A549 (cell line): ENCODE results near the gene NEUROD6. TPM values are rescaled to one million over a fixed set of nuclear protein-coding genes. Genes with fewer than 3 reads are reported as not detected.

Source experiments
- ATAC-seq, 2 experiments: fragments of 200-7000 bp in 1 of 2; fragments of >200 bp in 1 of 2; cut with Nextera tagmentation in 1 of 2; cut with Tn5 transposase in 1 of 2; 3 replicates each; pipeline versions ENCODE4 v1.8.0 to v1.9.1; 2018 to 2020; ENCODE audit warnings: mild to moderate bottlenecking in 1 of 2, moderate library complexity in 1 of 2
- CTCF ChIA-PET: fragments of 300-600 bp; sonication (Branson Sonifier 250); formaldehyde crosslinking; extraction: SDS; loops from one replicate; lab custom pipeline; 2021; ENCODE audit warnings: antibody characterized with exemption, inconsistent platforms; lab: Yijun Ruan, JAX
- POLR2A ChIA-PET: fragments of 350-600 bp; formaldehyde crosslinking; extraction: SDS; loops from one replicate; lab custom pipeline; 2021; ENCODE audit warnings: antibody characterized with exemption, inconsistent platforms; lab: Yijun Ruan, JAX
- DNase-seq, 2 experiments: peaks; one replicate each; pipeline versions ENCODE4 v3.0.0 to v3.0.0-alpha.2; 2011 to 2016; ENCODE audit warnings: low read depth in 1 of 2, low spot score in 1 of 2
- FAIRE-seq: peaks from 2 replicates; lab custom pipeline; 2011; peaks lifted over from hg19 to GRCh38; lab: Jason Lieb, UNC
- H3K27ac ChIP-seq, 2 experiments: fragments of >200 bp; sonication (Bioruptor Twin); formaldehyde crosslinking; 3 replicates each; pipeline ENCODE4 v1.5.1; 2016 to 2017
- H3K4me1 ChIP-seq: fragments of >200 bp; sonication (Bioruptor Twin); formaldehyde crosslinking; 3 replicates; pipeline ENCODE4 v1.6.1; 2016
- H3K4me2 ChIP-seq: fragments of >200 bp; sonication (Bioruptor Twin); formaldehyde crosslinking; 3 replicates; pipeline ENCODE4 v1.6.1; 2016
- H3K4me3 ChIP-seq: fragments of >200 bp; sonication (Bioruptor Twin); formaldehyde crosslinking; 3 replicates; pipeline ENCODE4 v1.5.1; 2016
- H3K9me3 ChIP-seq: fragments of >200 bp; sonication (Bioruptor Twin); formaldehyde crosslinking; 3 replicates; pipeline ENCODE4 v1.6.1; 2016
- CEBPB ChIP-seq, 2 experiments: fragments of >200 bp in 1 of 2; sonication (Bioruptor Twin) in 1 of 2; formaldehyde crosslinking in 1 of 2; IDR thresholded peaks; 2 replicates each; pipeline ENCODE4 v1.6.1; 2012 to 2016
- CHD4 ChIP-seq: fragments of 200-600 bp; sonication (generic); IDR thresholded peaks from 2 replicates; pipeline ENCODE4 v1.6.1; 2016; ENCODE audit warnings: antibody characterized with exemption, mild to moderate bottlenecking, borderline replicate concordance
- CTCF ChIP-seq: fragments of >200 bp; sonication (Bioruptor Twin); formaldehyde crosslinking; IDR thresholded peaks from 3 replicates; pipeline ENCODE4 v1.5.1; 2016
- ESRRA ChIP-seq: fragments of 150-350 bp; IDR thresholded peaks from 2 replicates; pipeline ENCODE4 v1.6.1; 2014; ENCODE audit warnings: mild to moderate bottlenecking, low read length, borderline replicate concordance
- FOSB ChIP-seq: fragments of 250-450 bp; sonication (Bioruptor Pico); IDR thresholded peaks from 2 replicates; pipeline ENCODE4 v1.5.0; 2020; ENCODE audit warnings: mild to moderate bottlenecking, moderate library complexity
- FOXS1 ChIP-seq: fragments of 250-450 bp; sonication (Bioruptor Pico); IDR thresholded peaks from 2 replicates; pipeline ENCODE4 v1.5.0; 2020; ENCODE audit warnings: mild to moderate bottlenecking, moderate library complexity
- HES2 ChIP-seq: fragments of >200 bp; sonication (Bioruptor Twin); formaldehyde crosslinking; IDR thresholded peaks from 2 replicates; pipeline ENCODE4 v1.6.1; 2016
- HOXB5 ChIP-seq: fragments of 250-450 bp; sonication (Bioruptor Pico); IDR thresholded peaks from 2 replicates; pipeline ENCODE4 v1.5.0; 2020; ENCODE audit warnings: mild to moderate bottlenecking, moderate library complexity
- KDM5A ChIP-seq: fragments of 200-600 bp; sonication (generic); IDR thresholded peaks from 2 replicates; pipeline ENCODE4 v1.6.1; 2016; ENCODE audit warnings: antibody characterized with exemption, mild to moderate bottlenecking
- MAFK ChIP-seq: fragments of 450-650 bp; IDR thresholded peaks from 2 replicates; pipeline ENCODE4 v1.6.1; 2014; ENCODE audit not compliant: partially characterized antibody
- MAX ChIP-seq: IDR thresholded peaks from 2 replicates; pipeline ENCODE4 v1.6.1; 2012
- NPAS2 ChIP-seq: fragments of 250-450 bp; sonication (Bioruptor Pico); IDR thresholded peaks from 2 replicates; pipeline ENCODE4 v1.8.0; 2022; ENCODE audit warnings: mild to moderate bottlenecking, moderate library complexity, borderline replicate concordance
- POLR2A ChIP-seq: IDR thresholded peaks from 2 replicates; pipeline ENCODE4 v1.6.1; 2012; ENCODE audit warnings: mild to moderate bottlenecking, low read length
- POLR2AphosphoS2 ChIP-seq: conservative IDR thresholded peaks from 2 replicates; pipeline ENCODE4 v1.6.1; 2012; ENCODE audit warnings: low read length, improper control_type of control experiment, inconsistent platforms
- RAD21 ChIP-seq, 2 experiments: fragments of >200 bp in 1 of 2; sonication (Bioruptor Twin) in 1 of 2; formaldehyde crosslinking in 1 of 2; IDR thresholded peaks in 1 of 2; conservative IDR thresholded peaks in 1 of 2; 2 replicates in 1 of 2; 3 replicates in 1 of 2; pipeline ENCODE4 v1.6.1; 2012 to 2018; ENCODE audit warnings: inconsistent platforms in 1 of 2
- RARB ChIP-seq: fragments of 250-450 bp; sonication (Bioruptor Pico); IDR thresholded peaks from 2 replicates; pipeline ENCODE4 v1.8.0; 2021; ENCODE audit warnings: mild to moderate bottlenecking, moderate library complexity
- SMC3 ChIP-seq: fragments of >200 bp; sonication (Bioruptor Twin); formaldehyde crosslinking; IDR thresholded peaks from 3 replicates; pipeline ENCODE4 v1.6.1; 2018; ENCODE audit warnings: inconsistent platforms
- USF2 ChIP-seq: fragments of 450-650 bp; IDR thresholded peaks from 2 replicates; pipeline ENCODE4 v1.6.1; 2014; ENCODE audit warnings: antibody characterized with exemption
- ZC3H11A ChIP-seq: fragments of 450-650 bp; IDR thresholded peaks from 2 replicates; pipeline ENCODE4 v1.6.1; 2014; ENCODE audit warnings: antibody characterized with exemption, mild to moderate bottlenecking
- ZFP36 ChIP-seq: fragments of 450-650 bp; IDR thresholded peaks from 2 replicates; pipeline ENCODE4 v1.6.1; 2014; ENCODE audit warnings: borderline replicate concordance; ENCODE audit not compliant: partially characterized antibody
- ZSCAN20 ChIP-seq: fragments of 250-450 bp; sonication (Bioruptor Pico); IDR thresholded peaks from 2 replicates; pipeline ENCODE4 v1.8.0; 2022; ENCODE audit warnings: mild to moderate bottlenecking, moderate library complexity
- WGBS: methylation state at CpG from one replicate; pipeline ENCODE4 v1.1.6; 2017; ENCODE audit errors: missing lambda C conversion rate; 5-methylcytosine and 5-hydroxymethylcytosine counted together
- polyA plus RNA-seq, 4 experiments: library from polyadenylated mRNA; depleted of rRNA in 3 of 4; stranded (reverse); fragments of >200 nt; fragmentation: RNase III in 1 of 4; extraction: RNeasy Plus Mini Kit Qiagen cat#74134 plus additional on column Dnase treatment in 1 of 4; gene quantifications; 2 replicates in 3 of 4; 3 replicates in 1 of 4; pipeline ENCODE4 v1.2.3, GENCODE V29; 2011 to 2017

NEUROD6 gene
- polyA plus RNA-seq, 2 of the 4 experiments (the other 2 are of a cell fraction), result not detected

- ChIA-PET POLR2A (no interaction called here), CTCF (interaction anchor here (3.1 kb wide), 1 partner anchor 9 kb away, joined by 21 read pairs; no protein-coding TSS in a partner anchor)
- Histone ChIP-seq H3K4me2 (no peak overlapping the region), H3K4me3 (no peak overlapping the region), H3K27ac (no peak overlapping the region), H3K4me1 (no peaks in the 10 kb centered on the region), H3K9me3 (no peaks in the 10 kb centered on the region)
- DNase-seq (no peak), ATAC-seq (no peak), FAIRE-seq (peak; percentile 13)
- TF ChIP-seq CEBPB (IDR thresholded peaks at IDR 0.05) (no peak), USF2 (no peak), NPAS2 (no peak), HES2 (no peak), RAD21 (conservative IDR thresholded peaks at IDR 0.05 in 1 of 2, IDR thresholded peaks at IDR 0.05 in 1 of 2) (no peak), KDM5A (no peak), POLR2AphosphoS2 (no peak), MAFK (no peak), SMC3 (no peak), ZC3H11A (no peak), FOXS1 (no peak), RARB (CRISPR knock-in tag) (no peak), POLR2A (no peak), ESRRA (no peak), MAX (no peak), CHD4 (no peak), ZFP36 (no peak), HOXB5 (CRISPR knock-in tag) (no peak), FOSB (CRISPR knock-in tag) (no peak), ZSCAN20 (no peak)
- 56% methylated on average over 2 of the region's 2 CpGs for WGBS
Observed at GRCh38 chr7:31382722-31383121, 42.2 kb upstream of the NEUROD6 start.

- POLR2A ChIA-PET, result no interaction called here
Observed at GRCh38 chr7:31373337-31374289, 33.1 kb upstream of the NEUROD6 start.

More at GRCh38 chr7:31373337-31374289, 33.1 kb upstream of the NEUROD6 start:
- ATAC-seq, result peak; percentile 98 to 99
- Histone ChIP-seq H3K4me3 (no peak overlapping the region), H3K9me3 (no peaks in the 10 kb centered on the region), H3K4me1 (no peaks in the 10 kb centered on the region), H3K4me2 (no peak overlapping the region), H3K27ac (peak overlapping the region in 1 of 2 experiments; percentile 19; a peak in 3 of 6 replicates)
- WGBS, result 71% methylated on average over 12 of the region's 12 CpGs
- peak; percentile 76 to 78 for DNase-seq
- peak; percentile 56 for FAIRE-seq
- TF ChIP-seq SMC3 (peak; percentile 92), CTCF (peak; percentile 91), HOXB5 (CRISPR knock-in tag) (no peak), RAD21 (conservative IDR thresholded peaks at IDR 0.05 in 1 of 2, IDR thresholded peaks at IDR 0.05 in 1 of 2) (peak; percentile 94 to 95)
- CTCF ChIA-PET, result interaction anchor here (0.6 to 10.3 kb wide), 64 partner anchors 8 to 831 kb away, joined by 3 to 128 read pairs (median 5); no protein-coding TSS in a partner anchor
